Uterus (tissue), 4 donors: Measurements from ENCODE around the gene CCDC8. TPM values are rescaled to one million over a fixed set of nuclear protein-coding genes. Genes with fewer than 3 reads are reported as not detected.
A peak's percentile ranks its signal among the peaks of the same experiment; 100 is the strongest.
"Not testable (repeated sequence)": the region's sequence is repeated elsewhere in the genome, so short reads cannot be mapped to it uniquely, and the experiment has no call there.

ENCODE experiments used
- DNase-seq, 2 donors: peaks; one replicate each; pipeline ENCODE4 v3.0.0-alpha.2; 2019 to 2020
- H3K27ac ChIP-seq, 2 donors: fragments of 200-600 bp; sonication (generic); 1 replicate in 1 of 2; 2 replicates in 1 of 2; pipeline ENCODE4 v1.5.1; 2016 to 2018
- H3K27me3 ChIP-seq, 2 donors: fragments of 200-600 bp; sonication (generic); one replicate each; pipeline ENCODE4 v1.5.1; 2018 to 2019; ENCODE audit warnings: control low read depth in 1 of 2
- H3K36me3 ChIP-seq, 2 donors: fragments of 200-600 bp; sonication (generic); one replicate each; pipeline ENCODE4 v1.5.1; 2019; ENCODE audit warnings: control low read depth in 1 of 2
- H3K4me1 ChIP-seq, 2 donors: fragments of 200-600 bp; sonication (generic); one replicate each; pipeline ENCODE4 v1.5.1; 2018 to 2019; ENCODE audit warnings: control low read depth in 1 of 2
- H3K4me3 ChIP-seq, 2 donors: fragments of 200-600 bp; sonication (generic); 1 replicate in 1 of 2; 2 replicates in 1 of 2; pipeline ENCODE4 v1.5.1; 2018 to 2019; ENCODE audit warnings: mild to moderate bottlenecking in 1 of 2
- H3K9me3 ChIP-seq, 2 donors: fragments of 200-600 bp; sonication (generic); one replicate each; pipeline ENCODE4 v1.5.1; 2019; ENCODE audit warnings: control low read depth in 1 of 2
- CTCF ChIP-seq, 4 experiments: fragments of 200-600 bp in 2 of 4; fragments of 450-650 bp in 2 of 4; sonication (generic) in 2 of 4; IDR thresholded peaks; one replicate each; pipeline ENCODE4 v1.5.1; 2016 to 2019; ENCODE audit warnings: antibody characterized with exemption in 4 of 4, mild to moderate bottlenecking in 2 of 4, moderate library complexity in 1 of 4
- POLR2A ChIP-seq, 2 donors: fragments of 450-650 bp; IDR thresholded peaks; one replicate each; pipeline ENCODE4 v1.6.1; 2016; ENCODE audit warnings: antibody characterized with exemption in 2 of 2, mild to moderate bottlenecking in 1 of 2, moderate library complexity in 1 of 2
- intact Hi-C: fragments of 100-400 bp; cut with DNase I; formaldehyde crosslinking; loops from one replicate; pipeline ENCODE4 v1.15.1; 2023; ENCODE audit warnings: low total_unique reads
- total RNA-seq, 4 donors: library from RNA; depleted of rRNA in 3 of 4; stranded (reverse); fragments of >200 nt in 3 of 4; gene quantifications; one replicate each; pipeline versions ENCODE4 v1.1.0 to v1.2.4, GENCODE V29; 2014 to 2023
- donor health status: DM: yes; HTN: yes; CAD: no.

Gene CCDC8
- total RNA-seq, 4 donors from 2014 or later: 7.2 to 89.1 (median 26.2) TPM

DNA sequence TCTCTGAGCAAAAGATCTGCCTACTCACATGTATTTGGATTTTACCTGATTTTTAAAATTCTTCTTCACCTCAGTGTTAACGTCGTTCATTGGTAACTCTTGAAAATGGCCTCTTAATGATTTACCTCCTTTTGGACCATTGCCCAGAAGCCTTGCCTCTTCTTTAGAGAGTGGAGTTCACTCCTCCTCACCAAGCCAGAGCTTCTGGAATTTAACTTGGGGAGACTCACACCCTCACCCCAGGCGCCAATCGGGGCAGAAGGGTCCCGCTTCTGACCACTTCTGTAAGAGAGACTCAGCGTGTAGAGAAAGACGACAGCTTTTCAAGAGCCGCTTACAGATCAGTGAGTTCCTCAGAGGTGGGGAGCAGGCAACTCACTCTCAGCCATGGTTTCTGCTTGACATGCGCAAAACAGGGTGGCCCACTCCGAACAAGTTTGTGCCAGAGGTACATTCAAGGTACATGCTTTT lies 12.7 kb upstream of the CCDC8 start:
- Histone ChIP-seq H3K4me3 (peak overlapping the region; percentile 41 to 43), H3K27ac (peak overlapping the region; percentile 54 to 56), H3K4me1 (no peaks in the 10 kb centered on the region), H3K27me3 (no peaks in the 10 kb centered on the region), H3K36me3 (no peaks in the 10 kb centered on the region), H3K9me3 (no peaks in the 10 kb centered on the region)
- intact Hi-C loops: no loop called here
- DNase-seq: no peak
- TF ChIP-seq POLR2A (IDR thresholded peaks at IDR 0.05) (no peak), CTCF (IDR thresholded peaks at IDR 0.05) (no peak)

- Histone ChIP-seq H3K36me3 (no peaks in the 10 kb centered on the region), H3K4me3 (no peak overlapping the region), H3K27me3 (no peaks in the 10 kb centered on the region), H3K9me3 (no peaks in the 10 kb centered on the region), H3K4me1 (no peaks in the 10 kb centered on the region), H3K27ac (no peak overlapping the region)
- DNase-seq: no peak
- intact Hi-C loops: no loop called here
- TF ChIP-seq CTCF (IDR thresholded peaks at IDR 0.05) (no peak), POLR2A (IDR thresholded peaks at IDR 0.05) (no peak)
Observed at GRCh38 chr19:46423188-46423587, 9.8 kb upstream of the CCDC8 start.

- Histone ChIP-seq H3K9me3 (no peaks in the 10 kb centered on the region), H3K27ac (no peak overlapping the region), H3K27me3 (no peaks in the 10 kb centered on the region), H3K36me3 (no peaks in the 10 kb centered on the region), H3K4me3 (no peak overlapping the region), H3K4me1 (no peaks in the 10 kb centered on the region)
- no peak for TF ChIP-seq CTCF (IDR thresholded peaks at IDR 0.05)
- TF ChIP-seq POLR2A (IDR thresholded peaks at IDR 0.05): no peak
- DNase-seq: no peak
- intact Hi-C loops: no loop called here
Observed at GRCh38 chr19:46422344-46422743, 9.0 kb upstream of the CCDC8 start.

- no peak for DNase-seq
- intact Hi-C loops: no loop called here
- TF ChIP-seq POLR2A (IDR thresholded peaks at IDR 0.05) (no peak), CTCF (IDR thresholded peaks at IDR 0.05) (no peak)
Observed at GRCh38 chr19:46420056-46420455, 6.7 kb upstream of the CCDC8 start.

DNA sequence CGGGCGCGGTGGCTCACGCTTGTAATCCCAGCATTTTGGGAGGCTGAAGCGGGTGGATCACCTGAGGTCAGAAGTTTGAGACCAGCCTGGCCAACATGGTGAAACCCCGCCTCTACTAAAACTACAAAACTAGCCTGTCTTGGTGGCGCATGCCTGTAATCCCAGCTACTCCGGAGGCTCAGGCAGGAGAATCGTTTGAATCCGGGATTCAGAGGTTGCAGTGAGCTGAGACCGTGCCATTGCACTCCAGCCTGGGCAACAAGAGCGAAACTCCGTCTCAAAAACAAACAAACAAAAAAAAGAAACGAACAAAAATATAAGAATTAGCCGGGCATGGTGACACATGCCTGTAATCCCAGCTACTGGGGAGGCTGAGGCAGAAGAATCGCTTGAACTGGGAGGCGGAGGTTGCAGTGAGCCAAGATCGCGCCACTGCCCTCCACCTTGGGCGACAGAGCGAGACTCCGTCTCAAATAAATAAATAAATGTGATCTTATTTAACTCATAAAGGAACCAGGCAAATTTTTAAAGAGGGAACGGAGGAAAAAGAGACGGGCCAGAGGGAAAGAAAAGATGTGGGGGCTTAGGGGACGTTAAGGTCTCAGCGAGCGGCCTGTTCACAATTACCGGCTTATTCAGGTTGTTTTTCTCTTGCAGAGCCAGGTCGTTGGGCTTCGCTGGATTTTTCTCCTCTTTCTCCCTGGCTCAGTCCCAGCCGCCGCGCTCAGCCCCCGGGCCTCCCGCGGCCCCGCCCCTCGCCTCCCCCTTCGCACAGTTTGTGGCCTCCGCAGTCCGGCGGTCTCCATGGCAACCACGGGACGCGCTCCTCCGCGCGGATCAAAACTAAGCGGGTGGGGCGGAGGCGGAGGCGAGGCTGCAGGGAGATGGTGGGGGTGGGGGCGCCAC lies 2.7 kb upstream of the CCDC8 start:
- Histone ChIP-seq H3K27ac (peak overlapping the region; percentile 74), H3K4me3 (peak overlapping the region in 1 of 2 donors; percentile 24)
- H3K4me1 ChIP-seq, intact Hi-C loops, H3K9me3 ChIP-seq, H3K27me3 ChIP-seq, H3K36me3 ChIP-seq: not testable (repeated sequence)
- peak; percentile 90 to 93 for DNase-seq

More at GRCh38 chr19:46420056-46420455, 6.7 kb upstream of the CCDC8 start:
- Histone ChIP-seq H3K9me3 (no peaks in the 10 kb centered on the region), H3K27me3 (no peaks in the 10 kb centered on the region), H3K36me3 (no peaks in the 10 kb centered on the region), H3K27ac (no peak overlapping the region), H3K4me1 (no peaks in the 10 kb centered on the region), H3K4me3 (no peak overlapping the region)

GRCh38 chr19:46414899-46415298 lies 1.5 kb upstream of the CCDC8 start:
- H3K27me3 ChIP-seq, H3K4me1 ChIP-seq, DNase-seq, H3K36me3 ChIP-seq, H3K27ac ChIP-seq, H3K4me3 ChIP-seq, H3K9me3 ChIP-seq, intact Hi-C loops: not testable (repeated sequence)
